SJCRH30 (cell line): ENCODE results near the gene SCLY. TPM values are rescaled to one million over a fixed set of nuclear protein-coding genes. Genes with fewer than 3 reads are reported as not detected.

ENCODE experiments used
- DNase-seq, 2 experiments: peaks; one replicate each; pipeline ENCODE4 v3.0.0-alpha.2; 2015 to 2020
- H3K27ac ChIP-seq: fragments of 250-450 bp; sonication (Bioruptor Pico); 2 replicates; pipeline ENCODE4 v1.5.1; 2020; ENCODE audit warnings: mild to moderate bottlenecking, moderate library complexity
- H3K27me3 ChIP-seq: fragments of 250-450 bp; sonication (Bioruptor Pico); 2 replicates; pipeline ENCODE4 v1.5.1; 2020; ENCODE audit warnings: mild to moderate bottlenecking, moderate library complexity
- H3K36me3 ChIP-seq: fragments of 250-450 bp; sonication (Bioruptor Pico); 2 replicates; pipeline ENCODE4 v1.5.1; 2020; ENCODE audit warnings: mild to moderate bottlenecking, moderate library complexity
- H3K4me1 ChIP-seq: fragments of 250-450 bp; sonication (Bioruptor Pico); 2 replicates; pipeline ENCODE4 v1.5.1; 2020; ENCODE audit warnings: mild to moderate bottlenecking, moderate library complexity
- H3K4me3 ChIP-seq: fragments of 250-450 bp; sonication (Bioruptor Pico); 2 replicates; pipeline ENCODE4 v1.5.1; 2020; ENCODE audit warnings: mild to moderate bottlenecking, moderate library complexity
- H3K9me3 ChIP-seq: fragments of 250-450 bp; sonication (Bioruptor Pico); replicated peaks from 2 replicates; pipeline ENCODE4 v1.5.1; 2020; ENCODE audit warnings: mild to moderate bottlenecking, moderate library complexity
- total RNA-seq: library from RNA; depleted of rRNA; stranded (reverse); fragments of >200 nt; shearing (Covaris generic); gene quantifications from 2 replicates; pipeline ENCODE4 v1.2.3, GENCODE V29; 2014

Gene SCLY
- total RNA-seq, 1 experiment from 2014 or later = 36.7 TPM

GRCh38 chr2:238125127-238125885, 64.5 kb downstream of the SCLY start:
- Histone ChIP-seq H3K27ac (no peak overlapping the region), H3K9me3 (0 out of 2 replicates have a peak, but pooled peaks cover 4% of the 10 kb centered on the region), H3K4me3 (no peak overlapping the region), H3K36me3 (no peaks in the 10 kb centered on the region), H3K27me3 (no peaks in the 10 kb centered on the region), H3K4me1 (peaks cover 13% of the 10 kb centered on the region)
- no peak for DNase-seq

GRCh38 chr2:238126338-238126737, 65.5 kb downstream of the SCLY start:
- Histone ChIP-seq H3K9me3 (0 out of 2 replicates have a peak, but pooled peaks cover 4% of the 10 kb centered on the region), H3K4me3 (no peak overlapping the region), H3K27me3 (no peaks in the 10 kb centered on the region), H3K27ac (no peak overlapping the region), H3K4me1 (peaks cover 12% of the 10 kb centered on the region), H3K36me3 (no peaks in the 10 kb centered on the region)
- DNase-seq = no peak

GRCh38 chr2:238126775-238127164, 66.0 kb downstream of the SCLY start:
- Histone ChIP-seq H3K9me3 (0 out of 2 replicates have a peak, but pooled peaks cover 4% of the 10 kb centered on the region), H3K4me3 (peak overlapping the region; percentile 44), H3K27me3 (no peaks in the 10 kb centered on the region), H3K36me3 (no peaks in the 10 kb centered on the region), H3K4me1 (peaks cover 12% of the 10 kb centered on the region), H3K27ac (no peak overlapping the region)
- DNase-seq = no peak

- Histone ChIP-seq H3K36me3 (no peaks in the 10 kb centered on the region), H3K27me3 (no peaks in the 10 kb centered on the region), H3K4me1 (peaks cover 12% of the 10 kb centered on the region), H3K4me3 (peak overlapping the region; percentile 44), H3K27ac (no peak overlapping the region), H3K9me3 (0 out of 2 replicates have a peak, but pooled peaks cover 4% of the 10 kb centered on the region)
- DNase-seq = peak; percentile 72 to 76
These were observed 66.6 kb downstream of the SCLY start for GRCh38 chr2:238127165-238128060.

- Histone ChIP-seq H3K4me3 (no peak overlapping the region), H3K36me3 (no peaks in the 10 kb centered on the region), H3K9me3 (0 out of 2 replicates have a peak, but pooled peaks cover 4% of the 10 kb centered on the region), H3K27ac (no peak overlapping the region), H3K27me3 (no peaks in the 10 kb centered on the region; the same call in 1 of the 2 replicates), H3K4me1 (peaks cover 11% of the 10 kb centered on the region)
- no peak for DNase-seq
These were observed 67.2 kb downstream of the SCLY start for GRCh38 chr2:238128061-238128440.

- Histone ChIP-seq H3K4me3 (no peak overlapping the region), H3K9me3 (0 out of 2 replicates have a peak, but pooled peaks cover 4% of the 10 kb centered on the region), H3K27me3 (no peaks in the 10 kb centered on the region; the same call in 1 of the 2 replicates), H3K4me1 (peaks cover 11% of the 10 kb centered on the region), H3K27ac (no peak overlapping the region), H3K36me3 (no peaks in the 10 kb centered on the region)
- no peak for DNase-seq
These were observed 67.8 kb downstream of the SCLY start for GRCh38 chr2:238128534-238129001.

GRCh38 chr2:238129166-238130010, 68.6 kb downstream of the SCLY start:
- H3K9me3 ChIP-seq = 0 out of 2 replicates have a peak, but pooled peaks cover 4% of the 10 kb centered on the region
- no peaks in the 10 kb centered on the region; the same call in 1 of the 2 replicates for H3K27me3 ChIP-seq
- no peak overlapping the region for H3K27ac ChIP-seq
- H3K4me1 ChIP-seq = peaks cover 17% of the 10 kb centered on the region
- H3K36me3 ChIP-seq = no peaks in the 10 kb centered on the region
- no peak for DNase-seq
- H3K4me3 ChIP-seq = no peak overlapping the region

- H3K4me3 ChIP-seq = no peak overlapping the region
- H3K4me1 ChIP-seq = peaks cover 22% of the 10 kb centered on the region
- H3K27me3 ChIP-seq = no peaks in the 10 kb centered on the region; the same call in 1 of the 2 replicates
- no peaks in the 10 kb centered on the region for H3K36me3 ChIP-seq
- 0 out of 2 replicates have a peak, but pooled peaks cover 4% of the 10 kb centered on the region for H3K9me3 ChIP-seq
- H3K27ac ChIP-seq = no peak overlapping the region
- no peak for DNase-seq
These were observed 69.4 kb downstream of the SCLY start for GRCh38 chr2:238130111-238130695.

- no peak for DNase-seq
- Histone ChIP-seq H3K9me3 (0 out of 2 replicates have a peak, but pooled peaks cover 4% of the 10 kb centered on the region), H3K36me3 (no peaks in the 10 kb centered on the region), H3K27me3 (no peaks in the 10 kb centered on the region; the same call in 1 of the 2 replicates), H3K27ac (no peak overlapping the region), H3K4me3 (no peak overlapping the region), H3K4me1 (peaks cover 22% of the 10 kb centered on the region)
These were observed 70.2 kb downstream of the SCLY start for GRCh38 chr2:238130696-238131628.

GRCh38 chr2:238131761-238132462, 71.1 kb downstream of the SCLY start:
- Histone ChIP-seq H3K36me3 (no peaks in the 10 kb centered on the region), H3K4me1 (peaks cover 27% of the 10 kb centered on the region), H3K27ac (no peak overlapping the region), H3K4me3 (no peak overlapping the region), H3K27me3 (no peaks in the 10 kb centered on the region; the same call in 1 of the 2 replicates), H3K9me3 (no peaks in the 10 kb centered on the region)
- DNase-seq = no peak

- H3K27me3 ChIP-seq = no peaks in the 10 kb centered on the region; the same call in 1 of the 2 replicates
- H3K36me3 ChIP-seq = no peaks in the 10 kb centered on the region
- H3K4me3 ChIP-seq = no peak overlapping the region
- peaks cover 31% of the 10 kb centered on the region for H3K4me1 ChIP-seq
- H3K9me3 ChIP-seq = no peaks in the 10 kb centered on the region
- no peak overlapping the region for H3K27ac ChIP-seq
- DNase-seq = no peak
These were observed 72.0 kb downstream of the SCLY start for GRCh38 chr2:238132463-238133450.
